Measurements from ENCODE around the gene LEFTY2. TPM values are rescaled to one million over a fixed set of nuclear protein-coding genes. Genes with fewer than 3 reads are reported as not detected.

LEFTY2 gene
- total and polyA plus RNA-seq, 4 donors, result 0.11 to 0.52 (median 0.35) TPM

DNA sequence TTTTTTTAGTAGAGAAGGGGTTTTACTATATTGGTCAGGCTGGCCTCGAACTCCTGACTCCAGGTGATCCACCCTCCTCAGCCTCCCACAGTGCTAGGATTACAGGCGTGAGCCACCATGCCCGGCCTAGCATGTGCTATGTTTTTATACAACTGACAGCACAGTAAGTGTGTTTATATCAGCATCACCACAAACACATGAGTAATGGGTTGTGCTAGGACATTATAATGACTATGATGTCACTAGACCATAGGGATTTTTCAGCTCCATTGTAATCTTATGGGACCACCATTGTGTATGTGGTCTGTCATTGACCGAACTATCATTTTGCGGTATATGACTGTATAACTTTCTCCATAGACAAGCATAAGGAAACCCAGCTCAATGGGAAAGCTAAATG is 6.3 kb downstream of the LEFTY2 start:
- WGBS, 2 donors, result 92 to 98% methylated on average over 5 of the region's 5 CpGs
- no peak for TF ChIP-seq CTCF (IDR thresholded peaks at IDR 0.05; ENCODE audit: control extremely low read depth, extremely low read depth)
- ATAC-seq (ENCODE audit: insufficient read depth, low FRiP score) (no peak), DNase-seq (no peak)
- Histone ChIP-seq H3K9me3 (ENCODE audit: control insufficient read depth in 4 of 4, insufficient read depth in 3 of 4, low read length in 3 of 4) (no peaks in the 10 kb centered on the region), H3K36me3 (ENCODE audit: control insufficient read depth in 4 of 4, insufficient read depth in 4 of 4, low read length in 4 of 4) (no peaks in the 10 kb centered on the region), H3K9ac (ENCODE audit: insufficient read depth in 1 of 2, low read length in 2 of 2) (no peak overlapping the region), H3K27ac (ENCODE audit: low read depth in 1 of 2, low read length in 1 of 2) (no peak overlapping the region), H3K27me3 (ENCODE audit: control insufficient read depth in 3 of 3, insufficient read depth in 3 of 3, low read length in 2 of 3) (no peaks in the 10 kb centered on the region), H3K4me1 (ENCODE audit: control insufficient read depth in 5 of 5, insufficient read depth in 5 of 5, low read length in 5 of 5) (no peaks in the 10 kb centered on the region), H3K4me3 (no peak overlapping the region)

DNA sequence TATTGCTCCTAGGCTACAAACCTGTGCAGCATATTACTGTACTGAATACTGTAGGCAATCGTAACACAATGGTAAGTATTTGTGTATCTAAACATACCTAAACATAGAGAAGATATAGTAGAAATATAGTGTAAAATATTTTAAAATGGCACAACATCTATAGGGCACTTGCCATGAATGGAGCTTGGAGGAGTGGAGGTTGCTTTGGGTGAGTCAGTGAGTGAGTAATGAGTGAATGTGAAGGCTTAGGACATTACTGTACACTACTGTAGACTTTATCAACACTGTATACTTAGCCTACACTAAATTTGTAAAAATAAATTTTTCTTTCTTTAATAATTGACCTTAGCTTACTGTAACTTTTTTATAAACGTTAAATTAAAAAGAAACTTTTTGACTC is 7.9 kb downstream of the LEFTY2 start:
- no peaks in the 10 kb centered on the region for H3K36me3 ChIP-seq (ENCODE audit: control insufficient read depth in 4 of 4, insufficient read depth in 4 of 4, low read length in 4 of 4)
- TF ChIP-seq CTCF (IDR thresholded peaks at IDR 0.05; ENCODE audit: control extremely low read depth, extremely low read depth), result no peak
- no peak for DNase-seq
- H3K27ac ChIP-seq (ENCODE audit: low read depth in 1 of 2, low read length in 1 of 2), result no peak overlapping the region
- H3K4me1 ChIP-seq (ENCODE audit: control insufficient read depth in 5 of 5, insufficient read depth in 5 of 5, low read length in 5 of 5), result no peaks in the 10 kb centered on the region
- 91 to 95% methylated on average over 2 of the region's 2 CpGs for WGBS, 2 donors
- H3K4me3 ChIP-seq, result no peak overlapping the region
- ATAC-seq (ENCODE audit: insufficient read depth, low FRiP score), result no peak
- H3K27me3 ChIP-seq (ENCODE audit: control insufficient read depth in 3 of 3, insufficient read depth in 3 of 3, low read length in 2 of 3), result no peaks in the 10 kb centered on the region
- no peaks in the 10 kb centered on the region for H3K9me3 ChIP-seq (ENCODE audit: control insufficient read depth in 4 of 4, insufficient read depth in 3 of 4, low read length in 3 of 4)
- H3K9ac ChIP-seq (ENCODE audit: insufficient read depth in 1 of 2, low read length in 2 of 2), result no peak overlapping the region

DNA sequence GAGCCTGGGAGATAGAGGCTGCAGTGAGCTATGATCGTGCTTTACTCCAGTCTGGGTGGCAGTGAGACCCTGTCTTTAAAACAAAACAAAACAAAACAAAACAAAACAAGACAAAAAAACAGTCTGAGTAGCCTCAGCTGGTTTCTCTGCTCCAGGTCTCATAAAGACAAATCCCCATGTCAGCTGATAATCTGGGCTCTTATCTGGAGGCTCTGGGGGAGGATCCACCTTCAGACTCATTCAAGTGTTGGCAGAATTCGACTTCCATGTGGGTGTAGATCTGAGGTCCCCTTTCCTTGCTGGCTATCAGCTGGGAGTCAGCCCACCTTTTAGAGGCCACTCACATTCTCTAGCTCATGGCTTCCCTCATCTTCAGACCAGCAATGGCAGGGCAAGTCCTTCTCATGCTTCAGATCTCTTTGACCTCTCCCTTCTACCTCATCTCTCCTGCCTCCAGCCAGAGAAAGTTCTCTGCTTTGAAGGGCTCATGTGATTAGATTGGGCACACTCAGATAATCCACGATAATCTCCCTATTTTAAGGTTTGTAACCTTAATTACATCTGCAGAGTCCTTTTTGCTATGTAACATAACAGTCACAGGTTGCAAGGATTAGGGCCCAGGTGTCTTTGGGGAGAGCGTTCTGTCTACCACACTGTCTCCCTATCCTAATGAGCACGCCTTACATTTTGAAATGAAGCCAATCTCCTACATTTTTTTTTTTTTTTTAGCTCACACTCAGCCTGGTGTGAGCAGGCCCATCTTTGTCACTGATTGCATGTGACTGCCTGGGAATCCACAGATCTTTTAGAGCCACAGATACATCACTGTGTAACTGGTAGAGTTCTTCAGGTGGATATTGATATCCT is 9.5 kb downstream of the LEFTY2 start:
- ATAC-seq (ENCODE audit: insufficient read depth, low FRiP score) (no peak), DNase-seq (no peak)
- Histone ChIP-seq H3K4me3 (no peak overlapping the region), H3K36me3 (ENCODE audit: control insufficient read depth in 4 of 4, insufficient read depth in 4 of 4, low read length in 4 of 4) (no peaks in the 10 kb centered on the region), H3K4me1 (ENCODE audit: control insufficient read depth in 5 of 5, insufficient read depth in 5 of 5, low read length in 5 of 5) (no peaks in the 10 kb centered on the region), H3K9me3 (ENCODE audit: control insufficient read depth in 4 of 4, insufficient read depth in 3 of 4, low read length in 3 of 4) (no peaks in the 10 kb centered on the region), H3K27me3 (ENCODE audit: control insufficient read depth in 3 of 3, insufficient read depth in 3 of 3, low read length in 2 of 3) (no peaks in the 10 kb centered on the region), H3K9ac (ENCODE audit: insufficient read depth in 1 of 2, low read length in 2 of 2) (no peak overlapping the region), H3K27ac (ENCODE audit: low read depth in 1 of 2, low read length in 1 of 2) (no peak overlapping the region)
- TF ChIP-seq CTCF (IDR thresholded peaks at IDR 0.05; ENCODE audit: control extremely low read depth, extremely low read depth), result no peak
- WGBS, 2 donors, result 85 to 90% methylated on average over 5 of the region's 5 CpGs

Measured in lung (tissue), 12 donors.